Adrenal gland (tissue), 12 donors: ENCODE data around the gene SPOCK1. TPM values are rescaled to one million over a fixed set of nuclear protein-coding genes. Genes with fewer than 3 reads are reported as not detected.

Source experiments
- DNase-seq, 7 donors: peaks; one replicate each; pipeline ENCODE4 v3.0.0-alpha.2; 2019 to 2020
- H3K27ac ChIP-seq, 5 donors: fragments of 200-600 bp; sonication (generic) in 4 of 5; 1 replicate in 3 of 5; 2 replicates in 2 of 5; pipeline versions ENCODE4 v1.5.1 to v1.8.0; 2016 to 2020; ENCODE audit warnings: mild to moderate bottlenecking in 1 of 5
- H3K27me3 ChIP-seq: fragments of 200-600 bp; 2 replicates; pipeline ENCODE4 v1.8.0; 2021
- H3K36me3 ChIP-seq, 2 donors: fragments of 200-600 bp; replicated peaks in 1 of 2; 1 replicate in 1 of 2; 2 replicates in 1 of 2; pipeline versions ENCODE4 v1.5.1 to v1.8.0; 2018 to 2022
- H3K4me1 ChIP-seq, 2 donors: fragments of 200-600 bp; replicated peaks in 1 of 2; 1 replicate in 1 of 2; 2 replicates in 1 of 2; pipeline versions ENCODE4 v1.5.1 to v1.8.0; 2018 to 2021
- H3K4me3 ChIP-seq, 4 donors: fragments of 200-600 bp; sonication (generic) in 3 of 4; one replicate each; pipeline ENCODE4 v1.5.1; 2016 to 2018
- H3K9me3 ChIP-seq, 3 donors: fragments of 200-600 bp; sonication (generic) in 1 of 3; replicated peaks in 1 of 3; 1 replicate in 2 of 3; 2 replicates in 1 of 3; pipeline versions ENCODE4 v1.5.1 to v1.8.0; 2016 to 2021
- POLR2A ChIP-seq, 2 donors: fragments of 450-650 bp; IDR thresholded peaks; one replicate each; pipeline ENCODE4 v1.6.1; 2017; ENCODE audit warnings: antibody characterized with exemption in 2 of 2, mild to moderate bottlenecking in 2 of 2, moderate library complexity in 1 of 2
- WGBS, 4 donors: extraction: QIAGEN DNeasy Blood & Tissue Kit in 2 of 4; methylation state at CpG; one replicate each; pipeline versions ENCODE4 v1.1.5 to v1.1.7; 2013 to 2017; 5-methylcytosine and 5-hydroxymethylcytosine counted together
- intact Hi-C, 2 donors: fragments of 100-400 bp; cut with DNase I; formaldehyde crosslinking; loops; one replicate each; pipeline versions ENCODE4 v1.14.1 to v1.15.0; 2022 to 2023
- polyA plus RNA-seq, 3 donors: library from polyadenylated mRNA; stranded (reverse); fragments of 200-250 nt in 2 of 3; fragments of 350-450 nt in 1 of 3; fragmentation: Illumina TruSeq in 1 of 3; extraction: RNeasy Lipid Tissue Mini Kit (QIAGEN cat#74804) in 1 of 3; gene quantifications; one replicate each; pipeline ENCODE4 v1.2.3, GENCODE V29; 2013 to 2014
- total RNA-seq, 9 donors: library from RNA; depleted of rRNA in 4 of 9; stranded (reverse); fragments of >200 nt in 4 of 9; fragments of 120-200 nt in 1 of 9; fragmentation: NEBNext Ultra II Directional in 1 of 9; extraction: Animal tissue kit (Norgen Biotek cat#: 25700) in 1 of 9; gene quantifications; one replicate each; pipeline versions ENCODE4 v1.1.0 to v1.2.4, GENCODE V29; 2013 to 2023
- TF ChIP-seq, protein P1 (sequence below), 6 experiments: fragments of 450-650 bp in 4 of 6; fragments of 200-600 bp in 2 of 6; sonication (generic) in 1 of 6; IDR thresholded peaks; 1 replicate in 5 of 6; 2 replicates in 1 of 6; pipeline versions ENCODE4 v1.5.1 to v1.8.0; 2016 to 2021; ENCODE audit warnings: antibody characterized with exemption in 6 of 6, mild to moderate bottlenecking in 2 of 6, moderate library complexity in 1 of 6
- donor health status: healthy with polysubstance abuse.
- donor health status: Bipolar disorder and iron deficiency.
- donor health status: DM: yes; HTN: yes; CAD: no.
- donor health status: DM: no; HTN: no; CAD: no.
- donor health status: DM: no; HTN: no; CAD: no.
- donor health status: DM: yes; HTN: yes; CAD: no.

Gene SPOCK1
- total and polyA plus RNA-seq, 12 donors: 5.4 to 102 (median 55.6) TPM

GRCh38 chr5:137328991-137329390 lies 170.1 kb downstream of the SPOCK1 start:
- no peaks in the 10 kb centered on the region for H3K36me3 ChIP-seq

GRCh38 chr5:137328463-137328862 lies 170.7 kb downstream of the SPOCK1 start:
- intact Hi-C loops: loop anchor here in 1 of 2 donors (10.0 kb wide), 1 partner anchor 524 kb away; no protein-coding TSS in a partner anchor
- Histone ChIP-seq H3K27ac (no peak overlapping the region), H3K36me3 (no peaks in the 10 kb centered on the region), H3K27me3 (no peaks in the 10 kb centered on the region), H3K9me3 (no peaks in the 10 kb centered on the region), H3K4me1 (no peaks in the 10 kb centered on the region), H3K4me3 (no peak overlapping the region)
- DNase-seq: no peak
- WGBS, 4 donors: 91 to 95% (median 94%) methylated on average over 9 of the region's 9 CpGs
- TF ChIP-seq POLR2A (IDR thresholded peaks at IDR 0.05): no peak

More at GRCh38 chr5:137328991-137329390, 170.1 kb downstream of the SPOCK1 start:
- no peak for TF ChIP-seq POLR2A (IDR thresholded peaks at IDR 0.05)
- TF ChIP-seq, protein P1, sequence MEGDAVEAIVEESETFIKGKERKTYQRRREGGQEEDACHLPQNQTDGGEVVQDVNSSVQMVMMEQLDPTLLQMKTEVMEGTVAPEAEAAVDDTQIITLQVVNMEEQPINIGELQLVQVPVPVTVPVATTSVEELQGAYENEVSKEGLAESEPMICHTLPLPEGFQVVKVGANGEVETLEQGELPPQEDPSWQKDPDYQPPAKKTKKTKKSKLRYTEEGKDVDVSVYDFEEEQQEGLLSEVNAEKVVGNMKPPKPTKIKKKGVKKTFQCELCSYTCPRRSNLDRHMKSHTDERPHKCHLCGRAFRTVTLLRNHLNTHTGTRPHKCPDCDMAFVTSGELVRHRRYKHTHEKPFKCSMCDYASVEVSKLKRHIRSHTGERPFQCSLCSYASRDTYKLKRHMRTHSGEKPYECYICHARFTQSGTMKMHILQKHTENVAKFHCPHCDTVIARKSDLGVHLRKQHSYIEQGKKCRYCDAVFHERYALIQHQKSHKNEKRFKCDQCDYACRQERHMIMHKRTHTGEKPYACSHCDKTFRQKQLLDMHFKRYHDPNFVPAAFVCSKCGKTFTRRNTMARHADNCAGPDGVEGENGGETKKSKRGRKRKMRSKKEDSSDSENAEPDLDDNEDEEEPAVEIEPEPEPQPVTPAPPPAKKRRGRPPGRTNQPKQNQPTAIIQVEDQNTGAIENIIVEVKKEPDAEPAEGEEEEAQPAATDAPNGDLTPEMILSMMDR (IDR thresholded peaks at IDR 0.05): no peak
- Histone ChIP-seq H3K4me3 (no peak overlapping the region), H3K4me1 (no peaks in the 10 kb centered on the region), H3K27me3 (no peaks in the 10 kb centered on the region), H3K9me3 (no peaks in the 10 kb centered on the region), H3K27ac (no peak overlapping the region)
- no peak for DNase-seq
- intact Hi-C loops: loop anchor here in 1 of 2 donors (10.0 kb wide), 1 partner anchor 524 kb away; no protein-coding TSS in a partner anchor
- 75 to 82% (median 76%) methylated on average over 3 of the region's 3 CpGs for WGBS, 4 donors

DNA sequence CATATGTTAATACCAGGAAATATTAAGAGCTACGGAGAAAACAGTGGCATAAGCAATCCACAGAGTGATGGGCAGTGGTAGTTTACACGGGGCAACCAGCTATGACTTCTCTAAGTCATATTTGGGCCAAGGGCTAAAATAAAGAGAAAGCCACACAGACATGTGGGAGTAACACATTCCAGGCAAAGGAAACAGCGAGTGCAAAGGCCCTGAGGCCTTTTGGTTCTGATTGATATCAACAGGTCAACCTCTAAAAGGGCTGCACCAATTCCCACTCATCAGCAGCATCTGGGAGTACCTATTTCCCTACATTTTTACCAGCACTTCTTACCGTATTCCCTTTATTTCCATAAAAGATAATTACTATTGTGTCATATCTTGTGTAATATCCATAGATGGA lies 173.4 kb downstream of the SPOCK1 start:
- Histone ChIP-seq H3K9me3 (no peaks in the 10 kb centered on the region), H3K27me3 (no peaks in the 10 kb centered on the region), H3K4me3 (no peak overlapping the region), H3K4me1 (no peaks in the 10 kb centered on the region), H3K36me3 (no peaks in the 10 kb centered on the region), H3K27ac (no peak overlapping the region)
- WGBS, 4 donors: 86 to 93% (median 90%) methylated on average over 4 of the region's 4 CpGs
- intact Hi-C loops: loop anchor here in 1 of 2 donors (10.0 kb wide), 1 partner anchor 521 kb away; no protein-coding TSS in a partner anchor
- DNase-seq: no peak
- TF ChIP-seq, protein P1 (IDR thresholded peaks at IDR 0.05): no peak
- TF ChIP-seq POLR2A (IDR thresholded peaks at IDR 0.05): no peak

GRCh38 chr5:137320056-137321045 lies 178.8 kb downstream of the SPOCK1 start:
- Histone ChIP-seq H3K27me3 (no peaks in the 10 kb centered on the region), H3K9me3 (no peaks in the 10 kb centered on the region), H3K27ac (no peak overlapping the region), H3K4me3 (no peak overlapping the region), H3K36me3 (no peaks in the 10 kb centered on the region), H3K4me1 (peaks cover 5 to 13% of the 10 kb centered on the region in 2 donors)
- 3 to 9% (median 6%) methylated on average over 3 of the region's 3 CpGs for WGBS, 4 donors
- intact Hi-C loops: loop anchor here in 1 of 2 donors (5.0 to 10.0 kb wide), 2 partner anchors 177 to 516 kb away; partner anchors contain the start of gene SPOCK1
- DNase-seq: peak in 6 of 7 donors; percentile 31 to 81 (median 50)
- TF ChIP-seq, protein P1 (IDR thresholded peaks at IDR 0.05): peak; percentile 75 to 85 (median 80)
- no peak for TF ChIP-seq POLR2A (IDR thresholded peaks at IDR 0.05)
